Medulla oblongata (tissue), 1 donor: ENCODE data around the gene TAS2R41.
"Not testable (repeated sequence)": the region's sequence is repeated elsewhere in the genome, so short reads cannot be mapped to it uniquely, and the experiment has no call there.

Experiments used
- DNase-seq: peaks from one replicate; pipeline ENCODE4 v3.0.0-alpha.2; 2015; ENCODE audit errors: extremely low spot score

TAS2R41 gene

DNA sequence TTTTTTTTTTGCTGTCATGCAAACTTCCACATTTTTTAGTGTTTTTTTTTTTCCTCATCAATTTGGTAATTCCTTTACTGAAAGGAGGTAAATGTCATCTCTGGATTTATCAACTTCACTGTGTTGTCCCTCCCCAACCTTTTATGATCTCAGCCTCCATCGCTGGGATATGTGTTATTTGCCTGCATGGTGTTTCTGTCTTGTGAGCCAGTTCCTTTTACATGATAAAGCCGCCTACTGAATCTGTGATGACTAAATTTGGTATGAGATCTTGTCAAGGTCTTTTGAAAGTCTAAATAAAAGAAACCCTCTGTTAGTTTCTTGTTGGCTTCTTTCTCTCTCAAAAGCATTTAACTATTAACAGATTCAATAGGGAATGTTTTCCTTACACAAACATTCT is 39.3 kb downstream of the TAS2R41 start:
- no peak for DNase-seq

DNA sequence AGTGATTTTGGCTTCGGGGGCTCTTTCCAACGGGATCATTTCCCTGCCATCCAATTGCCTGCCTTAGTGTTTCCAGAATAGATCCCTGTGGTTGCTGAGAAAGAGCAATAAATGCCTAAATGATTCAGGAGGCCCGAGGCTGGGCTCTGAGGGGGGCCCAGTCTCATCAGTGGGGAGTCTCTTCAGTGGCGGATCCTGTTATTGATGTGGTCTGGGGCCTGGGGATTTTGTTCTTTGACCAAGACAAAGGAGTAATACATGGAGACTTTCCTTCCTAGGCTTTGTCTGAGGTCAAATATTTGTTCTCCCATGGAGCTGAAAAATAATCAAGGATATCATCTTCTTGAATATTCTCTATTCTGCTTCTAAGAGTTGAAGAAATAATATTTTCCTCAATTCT is 40.8 kb downstream of the TAS2R41 start:
- no peak for DNase-seq

DNA sequence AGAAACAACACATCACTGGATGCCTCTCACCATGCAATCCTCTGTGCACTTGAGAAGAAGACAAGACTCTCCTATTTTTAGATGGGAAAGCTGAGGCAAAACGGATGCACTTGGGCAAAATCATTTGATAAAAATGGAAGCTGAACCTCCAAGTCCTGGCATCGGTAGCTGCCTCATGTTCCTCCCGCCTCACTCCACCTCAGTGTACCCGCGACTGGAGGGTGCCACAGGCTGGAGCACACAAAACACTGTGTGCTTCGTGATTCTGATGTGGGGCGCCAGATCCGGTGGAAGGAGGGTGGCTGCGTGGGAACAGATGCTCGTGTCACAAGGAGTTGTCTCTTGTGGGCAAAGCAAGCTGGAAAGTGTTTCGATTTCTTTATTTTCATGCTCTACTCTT is 41.3 kb downstream of the TAS2R41 start:
- no peak for DNase-seq

DNA sequence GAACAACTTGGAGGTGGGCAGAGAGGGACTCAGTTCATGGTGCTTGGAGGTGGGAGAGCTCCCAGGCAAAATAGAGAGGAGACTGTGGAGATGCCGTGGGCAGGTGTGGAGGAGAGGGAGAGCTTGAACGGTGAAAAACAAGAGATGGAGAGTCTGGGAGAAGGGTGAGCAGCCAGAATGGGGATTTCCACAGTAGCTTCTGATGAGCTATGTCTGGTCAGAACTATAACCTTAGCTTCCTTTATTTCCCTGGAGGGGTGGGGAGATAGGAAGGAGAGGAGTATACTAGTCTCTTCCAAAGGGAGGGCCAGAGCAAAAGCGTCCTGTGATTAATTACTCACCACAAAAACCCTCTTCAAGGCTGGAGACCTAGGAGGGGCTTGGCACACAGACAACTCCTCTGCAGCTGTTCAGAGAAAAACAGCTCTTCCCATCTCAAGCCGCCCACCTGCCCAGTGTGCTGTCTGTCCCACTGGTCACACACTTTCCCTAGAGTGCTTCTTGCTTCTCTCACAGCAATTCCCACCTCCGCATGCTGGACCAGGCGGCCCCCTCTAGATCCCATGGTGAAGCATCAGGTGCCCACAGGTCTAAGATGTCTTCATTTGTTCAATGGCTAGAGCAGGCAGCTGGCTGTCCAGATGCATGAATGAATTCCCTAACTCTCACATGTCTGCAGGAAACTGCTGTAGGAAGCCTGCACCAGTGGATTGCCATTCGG is 41.9 kb downstream of the TAS2R41 start:
- no peak for DNase-seq

DNA sequence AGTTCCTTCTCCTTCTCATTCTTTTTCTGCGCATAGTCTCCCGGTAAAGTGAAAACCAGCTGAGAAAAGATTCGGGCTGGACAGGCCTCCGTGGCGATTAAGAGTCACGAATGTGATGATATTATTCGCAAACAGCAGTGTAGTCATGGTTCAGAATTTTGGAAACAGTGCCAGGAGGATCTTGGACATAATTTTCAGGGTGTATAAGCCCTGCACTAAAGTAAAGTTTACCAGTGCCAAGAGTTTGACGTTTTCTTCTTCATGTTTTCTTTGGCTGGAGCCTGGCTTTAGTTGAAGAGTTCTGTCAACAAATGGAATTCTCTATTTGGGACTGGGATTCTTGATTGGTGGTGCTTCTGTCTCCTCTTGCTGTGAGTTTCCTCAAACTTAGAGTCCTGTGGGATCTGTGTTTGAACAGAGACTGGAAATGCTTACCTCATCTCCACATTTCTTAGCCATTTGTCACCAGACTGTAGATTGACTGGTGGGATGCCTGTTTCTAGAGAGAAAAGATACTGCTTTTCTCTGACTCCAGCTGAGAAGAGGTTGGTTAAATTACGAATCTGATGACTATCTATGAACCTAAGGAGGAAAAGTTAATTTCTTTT is 44.7 kb downstream of the TAS2R41 start:
- not testable (repeated sequence) for DNase-seq
